Panc1 (cell line): ENCODE measurements around the gene ZBP1.

Experiments
- CTCF ChIP-seq: fragments of 450-650 bp; IDR thresholded peaks from 2 replicates; pipeline ENCODE4 v1.5.1; 2017; ENCODE audit warnings: mild to moderate bottlenecking
- POLR2AphosphoS5 ChIP-seq: IDR thresholded peaks from 2 replicates; pipeline ENCODE4 v1.6.1; 2012; ENCODE audit warnings: mild to moderate bottlenecking, low read depth, low read length, moderate library complexity
- REST ChIP-seq, 2 experiments: IDR thresholded peaks; 2 replicates each; pipeline ENCODE4 v1.6.1; 2011 to 2012; ENCODE audit warnings: low read depth in 2 of 2, control low read depth in 1 of 2, low read length in 1 of 2, mild to moderate bottlenecking in 1 of 2, moderate library complexity in 1 of 2; ENCODE audit not compliant: insufficient read depth in 1 of 2
- SIN3A ChIP-seq: IDR thresholded peaks from 2 replicates; pipeline ENCODE4 v1.6.1; 2012; ENCODE audit warnings: low read depth, mild to moderate bottlenecking, low read length, moderate library complexity, borderline replicate concordance; ENCODE audit not compliant: insufficient read depth
- TCF7L2 ChIP-seq: IDR thresholded peaks from 2 replicates; pipeline ENCODE4 v1.6.1; 2011; ENCODE audit warnings: mild to moderate bottlenecking, low read depth, low read length, inconsistent platforms

- TF ChIP-seq CTCF (no peak), SIN3A (no peak), POLR2AphosphoS5 (no peak), TCF7L2 (no peak), REST (IDR thresholded peaks at IDR 0.05; ENCODE audit: insufficient read depth in 1 of 2, low read depth in 2 of 2, low read length in 1 of 2) (no peak)
Observed at GRCh38 chr20:57614490-57615444, 5.5 kb downstream of the ZBP1 start.
